ENCODE measurements around the gene FAM118A.
"Not testable (repeated sequence)": the region's sequence is repeated elsewhere in the genome, so short reads cannot be mapped to it uniquely, and the experiment has no call there.

FAM118A gene

DNA sequence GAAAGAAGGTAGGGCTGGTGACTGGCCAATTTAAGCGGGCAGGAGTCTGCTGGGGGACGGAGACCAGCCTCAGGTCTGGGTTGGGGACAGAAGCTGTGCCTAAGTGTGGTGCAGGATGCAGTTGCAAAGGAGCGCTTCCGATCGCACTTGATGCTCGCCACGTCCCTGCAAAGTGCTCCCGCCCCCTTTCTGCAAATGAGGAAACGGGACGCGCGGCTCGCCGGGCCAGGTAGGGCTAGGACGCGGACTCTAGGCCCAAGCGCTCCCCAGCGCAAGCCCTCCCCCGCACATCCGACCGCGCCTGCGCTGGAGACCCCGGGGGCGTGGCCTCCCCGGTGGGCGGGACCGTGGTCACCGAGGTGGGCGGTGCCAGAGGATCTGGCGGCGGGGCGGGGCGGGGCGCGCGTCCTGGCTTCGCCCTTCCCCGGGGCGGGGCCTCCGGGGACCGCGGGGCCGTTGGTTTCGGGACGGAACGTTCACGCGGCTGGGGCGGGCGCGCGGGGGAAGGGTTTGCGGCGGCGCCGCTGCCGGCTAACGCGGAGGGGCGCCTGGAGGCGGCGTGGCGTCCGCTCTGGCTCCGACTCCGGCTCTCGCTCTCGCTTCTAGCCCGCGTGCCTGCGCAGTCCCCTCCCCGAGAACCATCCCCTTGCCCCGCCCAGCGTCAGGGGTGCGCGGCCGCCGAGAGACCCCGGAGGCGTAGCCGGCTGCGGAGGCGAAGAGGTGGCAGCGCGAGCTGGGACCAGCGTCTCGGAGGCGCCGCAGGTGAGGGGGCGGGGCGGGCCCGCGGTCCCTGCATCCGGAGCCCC lies at the start of gene FAM118A:
TSS of gene FAM118A (plus strand) at position 513 of the 806 bp plus-strand sequence. CDS start 12,446 bp downstream, outside the sequence.
- peak; percentile 69 for DNase-seq

DNA sequence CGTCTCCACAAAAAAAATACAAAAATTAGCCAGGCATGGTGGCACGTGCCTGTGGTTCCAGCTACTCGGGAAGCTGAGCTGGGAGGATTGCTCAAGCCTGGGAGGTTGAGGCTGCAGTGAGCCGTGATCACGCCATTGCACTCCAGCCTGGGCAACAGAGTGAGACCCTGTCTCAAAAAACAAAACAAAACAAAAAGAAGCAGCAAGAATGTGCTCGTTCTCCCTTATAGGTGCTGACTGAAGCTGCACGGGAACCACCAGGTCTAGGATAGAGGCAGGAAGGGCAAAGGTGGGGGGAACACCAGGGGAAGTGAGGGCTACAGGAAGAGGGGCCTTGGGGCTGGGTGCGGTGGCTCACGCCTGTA lies 49.4 kb upstream of the FAM118A start:
- not testable (repeated sequence) for DNase-seq

DNA sequence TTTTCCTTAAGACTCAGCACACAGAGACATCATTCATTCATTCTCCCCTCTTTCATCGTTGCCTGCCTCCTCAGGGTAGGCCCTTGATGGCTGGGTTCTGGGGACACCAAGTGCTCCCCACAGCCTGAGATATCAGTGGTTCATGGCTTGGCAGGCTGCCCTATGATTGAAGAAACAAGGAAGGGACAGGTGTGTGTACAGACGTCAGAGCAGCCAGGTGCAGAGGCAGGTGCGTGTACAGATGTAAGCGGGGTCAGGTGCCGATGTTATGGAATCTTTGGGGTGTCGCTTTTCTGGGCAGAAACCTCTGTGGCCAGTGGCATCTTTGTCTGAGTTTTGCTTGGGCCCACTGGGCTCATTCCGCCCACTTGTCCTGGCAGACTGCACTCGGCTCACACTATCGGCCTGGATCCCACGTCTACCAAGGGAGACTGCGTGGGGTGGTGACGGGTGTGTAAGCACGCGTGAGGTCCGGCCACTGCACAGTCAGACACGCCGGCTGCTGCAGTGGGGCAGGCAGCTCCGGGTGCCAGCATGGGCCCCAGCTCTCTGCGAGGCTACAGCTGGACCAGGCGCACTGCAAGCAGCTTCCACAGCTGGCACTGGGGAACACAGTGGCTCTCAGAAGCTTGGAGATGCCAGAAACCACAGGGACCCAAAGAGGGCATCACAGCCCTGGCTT lies 48.2 kb upstream of the FAM118A start:
- DNase-seq, result no peak

DNA sequence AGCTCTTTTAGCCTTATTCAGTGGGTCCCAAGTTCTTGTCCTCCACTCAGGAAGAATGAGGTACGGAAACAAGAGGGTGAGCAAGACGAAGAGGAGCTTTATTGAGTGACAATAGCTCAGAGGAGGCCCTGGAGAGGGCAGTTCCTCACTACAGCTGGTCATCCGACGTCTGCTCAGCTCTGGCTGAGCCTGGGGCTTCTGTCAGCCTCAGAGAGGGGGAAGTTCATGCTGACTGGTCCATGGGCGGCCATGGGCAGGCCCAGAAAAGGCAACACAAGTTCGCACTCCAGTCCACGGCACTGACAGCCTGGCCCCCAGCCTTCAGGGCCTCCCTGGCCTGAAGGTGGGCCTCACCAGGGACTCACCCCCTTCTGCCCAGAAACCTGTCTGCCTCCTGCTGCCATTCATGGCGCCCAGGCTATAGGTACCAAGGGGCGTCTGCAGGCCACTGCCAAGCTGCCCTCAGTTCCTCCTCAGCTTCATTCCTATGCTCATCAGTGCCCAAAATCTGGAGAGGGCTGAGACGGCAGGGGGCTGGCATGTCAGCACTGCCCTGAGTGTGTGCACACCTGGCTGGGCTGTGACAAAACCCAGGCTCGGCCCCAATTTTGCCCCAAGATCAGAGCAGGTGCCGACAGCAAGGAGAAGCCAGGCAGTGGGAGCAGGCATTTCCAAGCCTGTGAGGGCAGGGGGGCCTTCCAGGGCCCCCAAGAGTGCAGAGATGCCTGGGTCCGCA lies 47.4 kb upstream of the FAM118A start:
- DNase-seq, result no peak

DNA sequence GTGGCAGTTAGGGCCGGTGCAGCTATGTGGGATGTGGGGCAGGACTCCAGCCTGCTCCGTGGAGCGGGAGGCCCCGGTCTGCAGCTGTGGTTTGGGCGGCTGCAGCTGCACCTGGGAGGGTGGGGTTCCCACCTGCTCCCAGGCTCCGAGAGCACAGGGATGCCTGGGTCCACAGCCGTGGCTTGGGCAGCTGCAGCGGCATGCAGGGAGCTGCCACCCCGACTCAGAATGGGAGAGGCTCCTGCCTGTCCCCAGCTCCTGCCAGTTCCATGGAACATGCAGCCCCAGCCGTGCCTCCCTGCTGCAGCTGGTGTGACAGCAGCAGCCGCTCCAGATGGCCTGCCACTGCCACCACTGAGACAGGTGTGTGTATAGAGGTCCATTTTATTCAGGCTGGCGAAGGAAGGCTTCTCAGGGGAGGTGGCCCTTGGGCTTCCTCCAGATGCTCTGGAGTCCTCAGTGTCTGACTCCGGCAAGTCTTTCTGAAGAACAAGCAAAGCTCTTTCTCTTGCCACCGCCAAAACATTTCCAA lies 46.7 kb upstream of the FAM118A start:
- no peak for DNase-seq

DNA sequence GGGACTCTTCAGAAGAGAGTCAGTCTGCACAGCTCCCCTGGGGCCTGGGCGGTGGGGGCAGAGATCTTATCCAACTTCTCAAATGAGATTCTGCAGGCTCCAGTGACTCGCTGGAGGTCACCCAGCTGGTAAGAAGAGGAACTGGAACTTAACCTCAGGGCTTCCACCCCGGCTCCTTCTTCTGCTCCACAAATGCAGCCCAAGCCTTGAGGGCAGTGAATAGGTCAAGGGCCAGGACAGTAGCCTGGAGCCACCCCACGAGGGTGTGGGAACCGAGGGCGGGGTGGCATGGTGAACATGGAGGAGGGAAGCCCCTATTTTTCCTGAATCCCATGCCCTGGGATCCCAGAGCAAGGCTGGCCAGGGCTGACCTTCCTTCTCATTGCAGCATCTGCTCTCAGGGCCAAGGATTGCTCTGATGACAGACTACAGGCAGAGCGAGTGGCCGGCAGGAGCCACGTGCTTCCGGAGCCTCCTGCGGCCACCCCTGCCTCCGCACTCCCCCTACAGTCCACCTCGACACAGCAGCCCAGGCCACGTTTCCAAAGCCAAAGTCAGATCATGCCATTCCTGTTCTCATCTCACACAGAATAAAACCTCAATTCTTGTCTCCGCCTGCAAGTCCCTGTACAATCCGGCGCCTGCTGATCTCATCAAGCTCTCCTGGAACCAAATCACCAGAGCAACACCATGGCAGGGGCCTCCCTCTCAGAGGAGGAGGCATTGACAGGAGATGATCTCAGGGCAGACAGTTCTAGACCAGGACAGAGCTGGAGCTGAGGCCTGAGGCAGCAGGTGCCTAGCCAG lies 46.1 kb upstream of the FAM118A start:
- no peak for DNase-seq

DNA sequence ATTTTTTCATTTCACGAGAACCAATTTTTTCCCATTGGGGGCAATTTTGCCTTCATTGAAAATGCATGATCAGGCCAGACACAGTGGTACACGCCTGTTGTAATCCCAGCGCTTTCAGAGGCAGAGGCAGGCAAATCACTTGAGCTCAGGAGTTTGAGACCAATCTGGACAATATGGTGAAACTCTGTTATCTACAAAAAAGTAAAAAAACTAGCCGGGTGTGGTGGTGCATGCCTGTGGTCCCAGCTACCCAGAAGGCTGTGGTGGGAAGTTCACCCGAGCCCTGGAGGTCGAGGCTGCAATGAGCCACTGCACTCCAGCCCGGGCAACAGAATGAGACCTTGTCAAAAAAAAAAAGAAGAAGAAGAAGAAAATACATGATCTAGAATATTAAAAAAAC lies 44.2 kb upstream of the FAM118A start:
- DNase-seq, result no peak

DNA sequence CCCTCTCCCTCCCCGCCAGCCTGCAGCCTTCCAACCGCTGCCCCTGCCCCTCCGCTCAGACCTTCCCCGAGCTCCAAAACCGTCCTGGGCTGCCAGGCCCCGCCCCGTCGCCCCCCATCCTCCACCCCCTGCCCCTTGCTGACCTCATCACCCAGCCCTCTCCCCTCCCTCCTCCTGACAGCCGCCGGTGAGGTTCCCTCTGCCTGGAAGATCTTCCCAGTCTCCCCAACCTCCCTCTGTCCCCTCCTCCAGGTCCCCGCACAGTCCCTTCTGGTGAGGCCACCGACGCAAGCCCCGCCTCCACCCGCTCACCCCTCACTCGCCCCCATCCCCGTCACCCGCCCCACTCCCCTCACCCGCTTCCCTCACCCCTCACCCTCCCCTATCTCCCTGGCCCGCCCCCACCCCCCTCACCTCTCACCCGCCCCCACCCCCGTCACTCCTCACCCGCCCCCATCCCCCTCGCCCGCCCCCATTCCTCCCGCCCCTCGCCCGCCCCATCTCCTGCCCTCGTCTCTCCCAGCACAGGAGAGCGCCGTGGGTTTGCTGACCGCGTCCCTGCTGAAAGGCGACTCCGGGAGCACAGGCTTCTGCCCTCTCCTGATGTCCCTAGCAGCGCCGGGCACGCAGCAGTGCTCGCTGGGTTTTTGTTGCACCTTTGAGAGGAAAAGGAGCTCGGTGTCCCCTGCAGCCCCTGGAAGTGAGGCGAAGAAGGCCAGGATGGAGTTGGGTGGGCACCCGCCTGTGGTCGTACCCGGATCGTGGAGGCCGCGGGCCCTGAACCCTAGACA lies 41.4 kb upstream of the FAM118A start:
- DNase-seq, result no peak

DNA sequence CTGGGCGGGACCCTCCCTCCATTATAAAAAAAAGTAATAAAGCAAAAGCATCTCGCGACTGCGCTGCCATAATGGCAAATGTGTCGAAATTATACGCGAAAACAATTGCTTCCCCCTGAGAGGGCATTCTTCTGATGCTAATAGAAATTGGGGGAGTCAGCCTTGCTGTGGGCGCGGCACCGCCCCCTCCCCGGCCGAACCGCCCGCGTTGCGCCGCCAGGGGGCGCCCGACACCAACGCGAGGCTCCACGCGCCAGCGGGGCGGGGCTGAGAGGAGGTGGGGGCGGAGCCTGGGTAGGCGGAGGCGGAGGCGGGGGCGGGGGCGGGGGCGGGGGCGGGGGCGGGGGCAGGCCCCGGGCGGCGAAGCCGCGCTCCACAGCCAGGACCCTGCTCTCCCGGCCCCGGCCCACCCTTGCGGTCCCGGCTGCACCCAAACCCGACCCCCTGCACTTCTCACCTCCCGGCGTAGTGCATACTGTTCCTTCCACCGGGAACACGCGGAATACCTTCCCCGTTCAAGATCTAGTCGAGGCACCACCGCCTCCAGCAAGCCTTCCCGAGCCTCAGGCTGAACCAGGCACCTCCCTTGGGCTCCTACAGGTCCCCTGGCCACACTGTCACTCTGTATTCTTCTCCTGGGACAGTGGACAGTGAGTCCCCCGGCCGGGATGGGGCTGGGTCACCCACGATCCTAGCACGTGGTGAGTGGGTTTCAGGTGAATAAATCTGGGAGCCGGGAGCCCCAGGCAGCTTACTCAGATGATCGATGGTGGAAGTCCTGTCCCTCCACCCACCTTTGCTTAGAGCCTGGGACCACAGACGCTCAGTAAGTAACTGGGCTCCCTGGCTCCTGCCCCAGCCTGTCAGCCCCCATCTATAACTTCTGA lies 40.5 kb upstream of the FAM118A start:
- DNase-seq, result no peak

DNA sequence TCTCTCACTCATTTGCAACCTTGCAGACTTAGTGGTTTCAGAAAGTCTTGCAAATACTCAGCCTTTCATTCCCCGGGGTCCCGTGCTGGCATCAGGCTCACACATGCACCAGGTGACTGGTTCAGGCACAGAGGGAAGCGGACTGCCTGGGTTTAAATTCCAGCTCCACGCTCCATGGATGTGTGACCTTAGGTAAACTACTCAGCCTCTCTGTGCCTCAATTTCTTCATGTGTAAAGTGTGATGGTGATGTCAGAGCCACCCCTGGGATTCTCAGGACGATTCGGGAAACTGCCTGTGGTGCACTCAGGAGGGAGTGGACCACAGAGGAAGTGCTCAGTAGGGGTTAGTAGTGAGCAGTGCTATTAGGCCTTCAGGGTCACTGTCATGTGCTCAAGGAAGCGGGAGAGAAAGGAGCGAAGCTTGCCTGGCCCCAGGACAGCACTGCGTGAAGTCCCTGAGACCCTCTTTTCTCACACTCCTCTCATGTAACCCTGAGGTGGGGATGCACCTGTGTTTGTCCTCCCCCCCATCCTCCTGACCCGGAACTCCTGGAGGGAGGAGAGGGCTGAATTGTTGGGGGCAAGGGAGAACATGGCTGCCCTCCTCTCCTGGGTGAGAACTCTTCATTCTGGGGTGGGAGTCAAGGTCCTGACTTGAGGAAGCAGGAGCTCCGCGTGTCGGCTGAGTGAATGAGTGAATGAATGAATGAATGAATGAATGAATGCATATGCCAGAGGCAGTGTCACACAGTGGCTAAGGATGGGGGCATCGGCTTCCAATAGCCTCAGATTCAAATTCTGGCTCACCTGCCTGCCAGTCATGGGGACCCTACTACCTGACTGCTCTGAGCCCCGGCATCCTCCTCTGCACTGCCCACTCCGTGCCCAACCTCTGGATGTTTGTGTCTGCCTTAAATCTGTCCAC lies 39.4 kb upstream of the FAM118A start:
- no peak for DNase-seq

DNA sequence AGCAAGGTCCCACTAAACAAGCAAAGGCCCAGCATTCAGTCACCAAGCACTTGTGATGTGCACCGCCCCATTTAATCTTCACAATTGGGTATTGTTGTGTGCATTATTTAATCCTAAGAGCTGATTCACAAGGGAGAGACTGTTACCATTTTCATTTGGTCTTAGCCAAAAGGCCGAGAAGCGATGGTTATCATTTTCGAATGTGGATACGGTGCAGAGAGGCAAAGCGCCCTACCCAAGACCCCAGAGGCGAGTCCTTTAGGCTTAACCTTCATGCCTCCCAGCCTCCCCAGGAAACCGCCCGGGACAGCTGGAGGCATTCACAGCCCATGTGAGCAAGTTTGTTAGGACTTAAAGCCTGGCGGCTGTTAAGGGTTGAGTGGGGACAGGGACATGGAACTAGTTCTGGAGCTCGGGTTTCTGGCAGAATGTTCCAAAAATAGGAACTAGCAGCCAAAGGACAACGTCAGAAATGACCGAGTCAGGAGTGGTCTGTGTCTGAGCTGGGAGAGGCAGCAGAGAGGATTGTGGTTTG lies 38.0 kb upstream of the FAM118A start:
- no peak for DNase-seq

DNA sequence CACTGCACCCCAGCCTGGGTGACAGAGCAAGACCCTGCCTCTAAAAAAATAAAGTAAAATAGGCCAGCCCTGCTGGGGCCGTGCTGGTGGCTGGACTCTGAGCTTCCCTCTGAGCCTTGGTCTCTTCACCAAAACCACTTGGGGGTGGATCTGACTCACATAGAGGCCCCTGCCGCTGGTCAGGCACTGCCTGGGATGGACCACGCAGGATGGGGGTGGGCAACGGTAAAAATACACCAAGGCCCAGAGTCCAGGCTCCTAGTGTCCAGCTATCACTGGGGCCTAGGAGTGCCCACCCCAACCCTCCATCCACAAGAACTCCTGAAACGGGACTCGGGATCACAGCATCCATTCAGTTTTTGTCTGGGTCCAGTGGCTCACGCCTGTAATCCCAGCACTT lies 37.2 kb upstream of the FAM118A start:
- DNase-seq, result no peak

DNA sequence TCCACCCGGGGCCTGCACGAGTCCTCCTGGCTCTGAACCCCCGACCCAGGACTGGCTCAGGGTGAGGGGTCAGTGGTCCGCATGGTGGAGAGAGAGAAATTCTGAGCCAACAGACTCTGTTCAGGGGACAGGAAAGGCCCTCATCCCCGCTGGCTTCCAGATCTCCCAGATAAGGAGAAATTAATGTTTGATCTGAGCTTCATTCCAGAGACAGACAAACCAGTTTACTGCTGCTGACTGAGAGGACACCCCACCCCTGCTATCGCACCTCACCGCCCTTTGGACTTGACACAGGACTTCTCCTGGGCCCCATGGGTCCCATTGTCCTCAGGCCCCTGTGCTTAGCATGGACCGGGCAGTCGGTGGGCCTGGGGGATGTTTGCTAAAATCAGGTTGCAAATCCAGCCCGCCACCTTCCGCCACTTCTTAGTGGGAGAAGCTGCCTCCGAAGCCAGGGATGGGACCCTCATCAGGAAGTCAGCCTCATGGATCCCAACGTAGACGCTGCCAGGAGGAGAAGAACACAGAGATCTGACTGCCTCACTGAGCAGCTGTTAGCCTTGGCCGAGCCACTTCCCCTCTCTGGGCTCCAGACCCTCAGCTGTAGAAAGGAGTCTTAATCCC lies 36.2 kb upstream of the FAM118A start:
- no peak for DNase-seq

DNA sequence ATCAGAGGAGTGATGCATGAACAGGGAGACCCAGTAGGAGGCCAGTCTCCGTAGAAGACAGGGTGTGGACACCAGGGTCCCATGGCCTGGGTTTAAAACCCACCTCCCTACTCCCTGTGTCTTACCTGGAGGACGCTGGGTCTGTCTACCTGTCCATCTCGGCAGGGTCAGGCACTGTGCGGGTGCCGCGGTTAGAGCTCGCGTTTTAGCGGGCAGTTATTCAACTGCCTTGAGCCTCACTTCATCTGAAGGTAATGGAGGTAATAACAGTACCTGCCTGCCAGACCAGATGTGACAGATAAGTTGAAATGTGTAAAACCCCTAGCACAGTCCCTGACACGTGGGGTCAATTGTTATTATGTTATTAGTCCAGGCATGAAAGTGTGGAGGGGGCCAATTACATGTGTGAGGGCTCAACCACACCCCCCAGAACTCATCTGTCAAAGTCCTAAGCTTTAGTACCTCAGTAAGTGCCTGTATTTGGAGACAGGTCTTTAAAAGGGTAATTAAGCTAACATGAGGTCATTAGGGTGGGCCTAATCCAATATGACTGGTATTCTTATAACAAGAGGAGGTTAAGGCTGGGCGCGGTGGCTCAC lies 33.1 kb upstream of the FAM118A start:
- DNase-seq, result no peak

DNA sequence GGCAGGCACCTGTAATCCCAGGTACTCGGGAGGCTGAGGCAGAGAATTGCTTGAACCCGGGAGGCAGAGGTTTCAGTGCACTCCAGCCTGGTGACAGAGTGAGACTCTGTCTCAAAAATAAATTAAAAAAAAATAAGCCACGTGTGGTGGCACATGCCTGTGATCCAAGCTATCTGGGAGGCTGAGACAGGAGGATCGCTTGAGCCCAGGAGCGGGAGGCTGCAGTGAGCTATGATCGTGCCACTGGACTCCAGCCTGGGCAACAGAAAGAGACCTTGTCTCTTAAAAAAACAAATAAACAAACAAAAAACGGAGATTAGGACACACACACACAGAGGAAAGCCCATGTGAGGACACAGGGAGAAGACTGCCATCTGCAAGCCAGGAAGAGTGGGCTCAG lies 32.0 kb upstream of the FAM118A start:
- not testable (repeated sequence) for DNase-seq

DNA sequence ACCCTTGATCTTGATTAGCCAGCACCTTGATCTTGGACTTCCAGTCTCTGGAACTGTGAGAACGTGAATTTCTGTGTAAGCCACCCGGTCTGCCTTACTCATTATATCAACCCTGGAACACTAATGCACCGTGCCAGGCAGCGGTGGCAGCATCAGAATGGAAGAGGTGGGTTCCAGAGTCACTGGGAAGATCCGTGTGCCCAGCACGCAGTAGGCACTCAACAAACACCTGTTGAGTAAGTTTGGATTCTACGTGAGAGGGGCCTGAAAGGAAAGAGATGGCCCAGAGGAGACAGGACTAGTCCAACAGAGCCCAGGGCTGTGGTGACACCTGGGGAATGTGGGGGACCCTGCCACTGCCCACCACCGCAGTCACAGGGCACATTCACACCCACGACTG lies 31.6 kb upstream of the FAM118A start:
- no peak for DNase-seq

DNA sequence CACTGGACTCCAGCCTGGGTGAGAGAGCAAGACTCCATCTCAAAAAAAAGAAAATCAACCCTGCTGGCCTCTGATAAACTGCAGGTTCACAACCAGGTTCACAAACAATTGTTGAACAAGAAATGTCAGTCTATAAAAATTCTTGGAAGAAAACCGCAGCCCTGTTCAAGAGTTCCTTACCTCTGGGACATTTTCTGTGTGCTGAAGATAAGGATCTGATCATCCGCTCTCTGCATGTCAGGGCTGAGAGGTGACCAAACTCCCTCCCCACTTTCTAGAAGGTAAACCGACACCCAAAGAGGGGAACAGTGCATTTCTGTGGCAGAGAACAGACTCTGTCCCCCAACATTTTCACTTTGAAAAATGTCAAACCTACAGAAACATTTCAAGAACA lies 29.1 kb upstream of the FAM118A start:
- DNase-seq, result no peak

DNA sequence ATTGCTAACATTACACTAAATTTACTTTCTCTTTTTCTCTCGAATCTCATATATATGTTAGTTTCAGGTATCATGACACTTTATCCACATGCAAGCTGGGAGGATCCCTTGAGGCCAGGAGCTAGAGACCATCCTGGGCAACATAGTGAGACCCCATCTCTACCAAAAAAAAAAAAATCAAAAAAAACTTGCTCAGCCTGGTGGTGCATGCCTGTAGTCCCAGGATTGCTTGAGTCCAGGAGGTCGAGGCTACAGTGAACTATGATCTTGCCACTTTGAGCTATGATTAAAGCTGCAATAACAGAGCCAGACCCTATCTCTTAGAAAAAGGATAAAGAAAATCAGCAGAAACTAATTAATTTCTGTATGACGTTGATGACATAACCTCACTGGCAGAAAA lies 28.7 kb upstream of the FAM118A start:
- DNase-seq, result no peak
